Choroid plexus epithelial cell (primary cell): ENCODE measurements around the gene OR10A4.

Experiments used
- DNase-seq: peaks from one replicate; pipeline ENCODE4 v3.0.0-alpha.2; 2010; ENCODE audit warnings: low read depth
- H3K4me3 ChIP-seq: 2 replicates; pipeline ENCODE4 v1.5.1; 2011; ENCODE audit warnings: low read depth, mild to moderate bottlenecking, control low read depth, low read length, moderate library complexity
- TF ChIP-seq, protein P1 (sequence below): conservative IDR thresholded peaks from 2 replicates; pipeline ENCODE4 v1.5.1; 2011; ENCODE audit warnings: low read depth, mild to moderate bottlenecking, control low read depth, inconsistent platforms, low read length, moderate library complexity

OR10A4 gene, protein sequence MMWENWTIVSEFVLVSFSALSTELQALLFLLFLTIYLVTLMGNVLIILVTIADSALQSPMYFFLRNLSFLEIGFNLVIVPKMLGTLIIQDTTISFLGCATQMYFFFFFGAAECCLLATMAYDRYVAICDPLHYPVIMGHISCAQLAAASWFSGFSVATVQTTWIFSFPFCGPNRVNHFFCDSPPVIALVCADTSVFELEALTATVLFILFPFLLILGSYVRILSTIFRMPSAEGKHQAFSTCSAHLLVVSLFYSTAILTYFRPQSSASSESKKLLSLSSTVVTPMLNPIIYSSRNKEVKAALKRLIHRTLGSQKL

DNA sequence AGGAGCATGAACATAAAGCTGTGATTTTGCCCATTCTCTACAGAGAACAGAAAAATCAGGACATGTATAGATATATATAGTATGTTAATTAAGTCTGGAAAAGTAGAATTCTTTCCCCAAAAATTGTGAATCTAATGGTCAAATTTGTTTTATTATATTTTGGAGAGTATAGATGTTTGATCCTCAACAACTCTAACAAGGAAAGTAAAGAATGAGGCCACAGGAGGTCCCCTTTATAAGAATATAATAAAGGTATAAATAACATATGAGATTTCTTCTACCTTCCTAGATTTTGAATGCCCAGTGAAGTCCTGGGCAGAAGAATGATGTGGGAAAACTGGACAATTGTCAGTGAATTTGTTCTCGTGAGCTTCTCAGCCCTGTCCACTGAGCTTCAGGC, at the start of gene OR10A4:
Gene OR10A4 (plus strand): TSS at position 301 of the 400 bp plus-strand sequence. CDS start 23 bp downstream, at position 324.
- TF ChIP-seq, protein P1, sequence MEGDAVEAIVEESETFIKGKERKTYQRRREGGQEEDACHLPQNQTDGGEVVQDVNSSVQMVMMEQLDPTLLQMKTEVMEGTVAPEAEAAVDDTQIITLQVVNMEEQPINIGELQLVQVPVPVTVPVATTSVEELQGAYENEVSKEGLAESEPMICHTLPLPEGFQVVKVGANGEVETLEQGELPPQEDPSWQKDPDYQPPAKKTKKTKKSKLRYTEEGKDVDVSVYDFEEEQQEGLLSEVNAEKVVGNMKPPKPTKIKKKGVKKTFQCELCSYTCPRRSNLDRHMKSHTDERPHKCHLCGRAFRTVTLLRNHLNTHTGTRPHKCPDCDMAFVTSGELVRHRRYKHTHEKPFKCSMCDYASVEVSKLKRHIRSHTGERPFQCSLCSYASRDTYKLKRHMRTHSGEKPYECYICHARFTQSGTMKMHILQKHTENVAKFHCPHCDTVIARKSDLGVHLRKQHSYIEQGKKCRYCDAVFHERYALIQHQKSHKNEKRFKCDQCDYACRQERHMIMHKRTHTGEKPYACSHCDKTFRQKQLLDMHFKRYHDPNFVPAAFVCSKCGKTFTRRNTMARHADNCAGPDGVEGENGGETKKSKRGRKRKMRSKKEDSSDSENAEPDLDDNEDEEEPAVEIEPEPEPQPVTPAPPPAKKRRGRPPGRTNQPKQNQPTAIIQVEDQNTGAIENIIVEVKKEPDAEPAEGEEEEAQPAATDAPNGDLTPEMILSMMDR = no peak
- no peak for DNase-seq
- H3K4me3 ChIP-seq = no peak within 1 kb of the TSS

DNA sequence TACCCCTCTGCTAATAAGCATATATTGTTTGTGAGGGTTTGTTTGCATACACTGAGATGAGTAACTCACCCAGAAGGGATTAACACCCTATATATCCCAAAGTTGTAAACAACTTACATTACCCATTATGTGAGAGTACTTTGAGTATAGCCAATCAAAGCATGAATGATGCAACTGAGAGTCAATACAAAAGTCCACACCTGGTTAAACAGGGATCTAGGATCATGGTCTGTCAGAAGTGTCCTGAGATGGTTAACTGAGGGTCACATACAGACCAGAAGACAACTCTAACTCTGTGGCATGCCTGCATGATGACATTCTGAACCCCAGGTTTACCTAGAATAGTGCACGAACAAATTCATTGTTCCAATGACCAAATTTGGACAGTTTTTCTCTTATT, 48.3 kb upstream of the OR10A4 start:
- no peak overlapping the region for H3K4me3 ChIP-seq
- no peak for DNase-seq
- TF ChIP-seq, protein P1 = no peak

DNA sequence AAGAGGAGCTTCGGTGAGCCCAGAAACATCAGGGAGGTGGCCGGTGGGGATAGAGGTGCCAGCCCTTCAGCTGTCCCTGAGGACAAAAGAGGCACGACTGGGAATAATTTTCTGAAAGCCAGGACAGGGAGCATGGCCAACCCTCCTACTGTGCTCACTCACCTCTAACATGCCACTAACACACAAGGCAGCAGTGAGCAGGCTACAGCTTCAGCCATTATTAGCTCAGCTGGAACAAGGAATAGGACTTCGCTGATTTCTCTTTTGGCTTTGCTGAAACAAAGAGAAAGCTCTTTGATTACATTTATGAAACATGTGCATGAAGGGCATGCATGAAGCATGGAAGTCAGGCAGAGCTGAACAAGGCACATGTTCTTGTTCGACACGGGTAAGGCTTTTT, 43.1 kb upstream of the OR10A4 start:
- DNase-seq = no peak
- TF ChIP-seq, protein P1 = no peak

DNA sequence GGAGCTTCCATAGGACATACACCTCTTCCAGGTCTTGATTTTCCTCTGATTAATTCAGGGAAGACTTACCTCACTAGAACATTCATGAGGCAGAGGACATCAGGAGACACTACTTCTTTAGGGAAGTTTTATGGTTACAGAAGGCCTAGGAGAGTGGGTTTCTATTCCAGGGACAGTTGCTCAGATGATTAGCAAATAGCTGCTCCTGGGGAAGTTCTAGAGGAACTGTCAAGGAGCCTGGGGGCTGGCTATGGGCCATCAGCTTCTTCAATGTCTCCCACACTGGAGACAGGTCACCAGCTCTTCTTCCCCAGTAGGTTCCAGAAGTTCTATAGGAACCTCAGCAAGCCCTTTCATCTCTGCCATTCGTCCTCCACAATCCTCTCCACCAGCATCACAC, 42.4 kb upstream of the OR10A4 start:
- no peak overlapping the region for H3K4me3 ChIP-seq
- no peak for DNase-seq
- TF ChIP-seq, protein P1 = no peak

More for the DNA sequence above, 43.1 kb upstream of the OR10A4 start:
- H3K4me3 ChIP-seq = no peak overlapping the region

DNA sequence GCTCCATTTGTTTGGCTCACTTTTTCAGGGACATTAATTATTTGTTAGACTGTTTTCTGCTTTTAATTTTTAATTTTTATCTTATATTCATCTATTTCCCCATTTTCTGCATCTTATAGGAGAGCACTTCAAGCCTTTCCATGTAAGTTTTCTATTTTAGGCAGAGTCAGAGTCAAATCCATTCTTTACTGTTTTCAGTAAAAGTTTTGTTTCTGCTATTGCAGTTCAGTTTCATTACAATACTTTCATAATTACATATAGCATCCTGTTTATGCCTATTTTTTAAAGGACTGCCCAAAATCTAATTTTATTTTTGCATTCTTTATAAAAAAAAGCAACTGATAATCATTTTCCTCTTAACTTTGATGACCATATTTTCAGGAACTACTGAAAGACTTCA, 34.7 kb upstream of the OR10A4 start:
- TF ChIP-seq, protein P1 = no peak
- no peak for DNase-seq

DNA sequence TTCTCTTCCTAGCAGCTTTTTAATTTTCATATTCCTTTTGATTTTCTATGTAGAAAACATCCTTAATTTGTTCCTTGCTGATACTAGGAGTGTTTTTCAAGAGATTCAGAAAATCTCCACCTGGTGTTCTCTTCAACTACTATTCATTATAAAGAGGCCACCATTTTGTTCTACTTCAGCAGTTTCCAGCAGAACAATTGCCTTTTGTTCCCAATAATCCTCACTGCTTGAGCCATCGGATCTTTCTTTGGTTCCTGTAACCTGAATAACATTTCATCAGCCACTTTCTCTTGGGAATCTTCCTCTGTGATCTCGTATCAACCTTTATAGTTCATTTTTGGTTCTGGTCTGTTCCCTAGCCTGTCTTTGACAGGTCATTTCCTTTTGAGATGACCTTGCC, 32.8 kb upstream of the OR10A4 start:
- no peak overlapping the region for H3K4me3 ChIP-seq
- no peak for DNase-seq
- TF ChIP-seq, protein P1 = no peak

More for the DNA sequence above, 34.7 kb upstream of the OR10A4 start:
- H3K4me3 ChIP-seq = no peak overlapping the region

DNA sequence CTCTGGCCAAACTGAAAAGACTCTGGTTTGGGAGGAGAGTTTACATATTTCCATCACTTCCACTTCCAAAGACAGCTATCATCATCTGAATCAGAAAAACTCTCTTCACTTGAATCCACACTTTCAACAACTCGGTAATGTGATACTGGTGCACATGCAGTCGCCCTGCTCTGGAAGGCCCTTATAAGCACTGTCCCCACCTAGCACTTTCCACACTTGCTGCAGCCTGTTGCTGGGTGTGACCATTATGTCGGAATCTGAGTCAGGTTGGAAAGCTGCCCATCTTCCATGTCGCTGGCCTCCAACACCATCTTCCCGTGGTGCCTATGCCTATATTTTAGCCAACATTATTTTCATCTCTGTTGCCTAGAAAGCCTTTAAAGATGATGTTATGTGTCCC, 32.1 kb upstream of the OR10A4 start:
- no peak for DNase-seq
- TF ChIP-seq, protein P1 = no peak
- H3K4me3 ChIP-seq = no peak overlapping the region
